ENCODE measurements around the gene UBE2E2.

The UBE2E2 gene

GRCh38 chr3:23404246-23404645, 201.1 kb downstream of the UBE2E2 start:
- no peak for DNase-seq (ENCODE audit: low read depth)
- no peak overlapping the region for H3K4me3 ChIP-seq (ENCODE audit: low read depth, low read length)
- TF ChIP-seq MYC (IDR thresholded peaks at IDR 0.05; ENCODE audit: low read depth, low read length) (no peak), MAX (IDR thresholded peaks at IDR 0.05; ENCODE audit: low read depth, low read length) (no peak), POLR2A (IDR thresholded peaks at IDR 0.05; ENCODE audit: extremely low read depth, insufficient read length) (no peak), CTCF (IDR thresholded peaks at IDR 0.05; ENCODE audit: low read depth, low read length) (no peak)

- H3K4me3 ChIP-seq (ENCODE audit: low read depth, low read length), result no peak overlapping the region
- TF ChIP-seq POLR2A (IDR thresholded peaks at IDR 0.05; ENCODE audit: extremely low read depth, insufficient read length) (no peak), MAX (IDR thresholded peaks at IDR 0.05; ENCODE audit: low read depth, low read length) (no peak)
- no peak for DNase-seq (ENCODE audit: low read depth)
These were observed 202.0 kb downstream of the UBE2E2 start for GRCh38 chr3:23405081-23405480.

- H3K4me3 ChIP-seq (ENCODE audit: low read depth, low read length), result no peak overlapping the region
- TF ChIP-seq POLR2A (IDR thresholded peaks at IDR 0.05; ENCODE audit: extremely low read depth, insufficient read length), result no peak
- no peak for TF ChIP-seq CTCF (IDR thresholded peaks at IDR 0.05; ENCODE audit: low read depth, low read length)
- TF ChIP-seq MAX (IDR thresholded peaks at IDR 0.05; ENCODE audit: low read depth, low read length), result no peak
- TF ChIP-seq MYC (IDR thresholded peaks at IDR 0.05; ENCODE audit: low read depth, low read length), result no peak
- no peak for DNase-seq (ENCODE audit: low read depth)
These were observed 203.5 kb downstream of the UBE2E2 start for GRCh38 chr3:23406601-23407000.

- H3K4me3 ChIP-seq (ENCODE audit: low read depth, low read length), result no peak overlapping the region
- TF ChIP-seq MAX (IDR thresholded peaks at IDR 0.05; ENCODE audit: low read depth, low read length), result no peak
- TF ChIP-seq MYC (IDR thresholded peaks at IDR 0.05; ENCODE audit: low read depth, low read length), result no peak
- no peak for TF ChIP-seq POLR2A (IDR thresholded peaks at IDR 0.05; ENCODE audit: extremely low read depth, insufficient read length)
- TF ChIP-seq CTCF (IDR thresholded peaks at IDR 0.05; ENCODE audit: low read depth, low read length), result no peak
- no peak for DNase-seq (ENCODE audit: low read depth)
These were observed 214.9 kb downstream of the UBE2E2 start for GRCh38 chr3:23418026-23418425.

GRCh38 chr3:23421811-23422516, 218.8 kb downstream of the UBE2E2 start:
- no peak for DNase-seq (ENCODE audit: low read depth)
- TF ChIP-seq POLR2A (IDR thresholded peaks at IDR 0.05; ENCODE audit: extremely low read depth, insufficient read length) (no peak), MYC (IDR thresholded peaks at IDR 0.05; ENCODE audit: low read depth, low read length) (no peak), CTCF (IDR thresholded peaks at IDR 0.05; ENCODE audit: low read depth, low read length) (no peak), MAX (IDR thresholded peaks at IDR 0.05; ENCODE audit: low read depth, low read length) (no peak)
- no peak overlapping the region for H3K4me3 ChIP-seq (ENCODE audit: low read depth, low read length)

GRCh38 chr3:23422517-23422851, 219.4 kb downstream of the UBE2E2 start:
- TF ChIP-seq MYC (IDR thresholded peaks at IDR 0.05; ENCODE audit: low read depth, low read length), result no peak
- TF ChIP-seq POLR2A (IDR thresholded peaks at IDR 0.05; ENCODE audit: extremely low read depth, insufficient read length), result no peak
- no peak for TF ChIP-seq MAX (IDR thresholded peaks at IDR 0.05; ENCODE audit: low read depth, low read length)
- no peak for TF ChIP-seq CTCF (IDR thresholded peaks at IDR 0.05; ENCODE audit: low read depth, low read length)
- H3K4me3 ChIP-seq (ENCODE audit: low read depth, low read length), result no peak overlapping the region
- no peak for DNase-seq (ENCODE audit: low read depth)
